NK-92 treated with Interleukin-12 subunit alpha and Interleukin-12 subunit beta, amount 100 ng/mL, for 24 hours (cell line): Measurements from ENCODE around the gene ALAD.
"Not testable (repeated sequence)": the region's sequence is repeated elsewhere in the genome, so short reads cannot be mapped to it uniquely, and the experiment has no call there.

Experiments used
- DNase-seq: peaks from one replicate; lab custom pipeline; 2025; lab: John Stamatoyannopoulos, UW

Gene ALAD

DNA sequence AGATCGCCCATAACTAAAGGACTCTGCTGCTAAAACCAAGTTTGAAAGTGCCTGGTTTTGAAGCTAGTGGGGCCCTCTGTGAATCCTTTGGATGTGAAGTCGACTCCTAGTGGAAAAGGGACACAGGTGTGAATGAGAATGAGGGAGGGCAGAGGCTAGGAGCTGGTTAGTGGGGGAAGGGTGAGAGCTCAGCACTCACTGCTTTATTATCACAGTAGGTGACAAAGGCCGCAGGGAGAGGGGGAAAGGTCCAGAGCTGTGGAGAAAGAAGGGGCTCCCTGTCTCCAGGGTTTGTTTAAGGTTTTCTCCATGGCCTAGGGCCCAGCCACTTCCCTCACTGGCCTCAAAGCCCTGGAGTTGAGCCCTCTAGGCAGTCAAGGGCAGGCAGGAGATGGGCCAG, 27.8 kb downstream of the ALAD start:
- no peak for DNase-seq

DNA sequence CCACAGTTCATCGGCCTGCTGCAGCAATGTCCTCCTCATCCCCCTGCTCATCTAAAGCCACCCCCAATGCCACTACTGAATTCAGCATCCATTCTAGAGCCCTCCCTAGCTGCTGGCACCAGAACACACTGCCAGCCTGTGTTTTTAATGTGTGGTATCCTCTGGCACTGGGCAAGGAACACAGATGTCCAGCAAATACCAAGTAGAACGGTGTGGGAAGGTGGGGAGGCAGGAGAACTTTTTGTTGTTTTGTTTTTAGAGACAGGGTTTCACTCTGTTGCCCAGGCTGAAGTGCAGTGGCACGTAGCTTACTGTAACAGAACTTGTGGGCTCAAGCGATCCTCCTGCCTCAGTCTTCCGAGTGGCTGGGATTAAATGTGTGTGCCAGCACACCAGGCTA, 29.0 kb downstream of the ALAD start:
- DNase-seq, result no peak

DNA sequence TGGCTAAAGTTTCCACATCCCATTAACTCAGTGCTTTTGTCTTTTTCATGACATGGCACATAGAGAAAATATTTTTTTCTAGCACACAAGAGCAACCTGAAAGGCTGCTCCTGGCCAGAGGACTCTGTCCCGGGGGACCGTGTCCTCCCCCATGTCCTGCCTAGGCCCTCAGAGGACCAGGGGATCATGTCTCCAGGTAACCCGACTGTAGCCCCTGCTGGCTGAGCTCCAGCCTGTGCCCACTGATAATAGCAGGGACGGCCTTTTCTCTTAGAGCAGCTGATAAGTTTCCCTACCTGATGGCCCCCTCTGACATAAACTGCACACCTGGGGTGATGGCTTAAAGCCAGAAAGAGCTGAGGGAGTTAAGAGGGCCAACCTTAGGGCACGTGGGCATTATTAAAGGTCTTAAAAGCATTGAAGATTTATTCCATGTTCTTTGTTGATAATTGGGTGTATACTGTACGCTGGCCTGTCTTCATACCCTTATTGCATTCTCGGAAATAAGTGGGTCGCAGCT, 30.2 kb downstream of the ALAD start:
- DNase-seq, result no peak

DNA sequence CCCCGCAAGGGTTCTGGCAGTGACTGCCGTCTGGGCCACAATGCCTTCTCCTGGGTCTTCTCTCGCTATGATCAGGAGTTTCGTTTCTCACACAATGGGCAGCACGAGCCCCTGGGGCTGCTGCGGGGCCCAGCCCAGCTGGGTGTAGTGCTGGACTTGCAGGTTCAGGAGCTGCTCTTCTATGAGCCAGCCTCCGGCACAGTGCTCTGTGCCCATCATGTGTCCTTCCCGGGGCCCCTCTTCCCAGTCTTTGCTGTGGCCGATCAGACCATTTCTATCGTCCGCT, 31.3 kb downstream of the ALAD start:
- DNase-seq, result no peak

DNA sequence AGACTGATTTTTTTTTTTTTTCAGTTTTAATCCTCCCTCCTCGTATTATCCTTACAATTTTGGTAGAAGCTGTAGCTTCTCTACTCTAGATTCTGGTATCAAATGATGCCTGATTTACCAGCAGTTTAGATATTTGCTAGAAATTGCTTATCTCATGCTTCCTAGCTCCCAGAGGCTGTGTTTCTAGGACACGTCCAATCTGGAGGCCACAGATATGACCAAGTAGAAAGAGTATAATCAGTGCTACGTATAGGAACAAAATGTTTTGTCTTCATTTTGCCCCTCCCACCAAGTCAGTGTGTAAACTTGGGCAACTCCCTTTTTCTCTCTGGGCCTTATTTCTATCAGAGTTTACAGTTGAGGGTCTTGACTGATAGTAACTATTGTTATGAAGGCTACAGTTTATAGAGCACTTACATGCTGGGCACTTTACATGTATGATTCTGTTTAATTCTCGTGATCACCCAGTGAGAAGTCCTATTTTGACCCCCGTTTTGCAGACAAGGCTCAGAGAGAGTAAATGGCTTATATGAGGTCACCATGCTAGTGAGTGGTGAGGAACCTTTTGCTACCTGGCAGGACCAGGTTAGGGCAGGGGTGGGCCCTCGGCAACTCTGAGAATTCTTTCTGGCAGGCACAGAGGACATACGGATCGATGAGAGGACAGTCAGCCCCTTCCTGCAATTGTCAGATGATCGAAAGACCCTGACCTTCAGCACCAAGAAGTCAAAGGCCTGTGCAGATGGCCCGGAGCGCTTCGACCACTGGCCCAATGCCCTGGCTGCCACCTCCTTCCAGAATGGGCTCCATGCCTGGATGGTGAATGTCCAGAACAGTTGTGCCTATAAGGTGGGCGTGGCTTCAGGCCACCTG, 31.9 kb downstream of the ALAD start:
- no peak for DNase-seq

DNA sequence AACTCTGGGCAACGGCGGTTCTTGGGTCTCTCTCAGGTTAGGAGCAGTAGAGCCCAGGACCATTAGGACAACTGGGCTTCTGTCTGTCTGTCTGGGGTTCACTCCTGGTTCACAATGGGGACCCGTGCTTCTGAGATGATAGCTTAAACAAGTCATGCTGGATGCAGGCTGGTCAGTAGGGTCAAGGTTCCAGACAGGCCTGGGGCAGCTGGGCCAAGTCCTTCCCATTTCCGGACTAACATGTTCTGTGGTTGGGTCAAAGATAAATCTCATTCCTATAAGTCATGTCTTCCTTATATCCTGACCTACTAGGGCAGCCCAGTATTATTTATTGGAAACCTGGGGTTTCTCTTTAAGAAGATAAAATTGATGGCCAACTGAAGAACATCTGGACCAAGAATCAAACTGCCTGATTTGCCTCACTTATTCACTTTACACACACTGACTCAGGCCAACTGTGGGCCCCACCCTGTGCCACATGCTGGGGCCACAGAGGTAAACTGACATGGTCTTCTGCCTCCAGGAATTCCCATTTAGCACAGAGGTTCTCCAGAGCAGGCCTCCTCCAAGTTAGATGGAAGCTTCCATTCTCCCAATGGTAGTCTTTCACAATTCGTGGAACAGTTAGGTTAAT, 32.6 kb downstream of the ALAD start:
- DNase-seq, result no peak

DNA sequence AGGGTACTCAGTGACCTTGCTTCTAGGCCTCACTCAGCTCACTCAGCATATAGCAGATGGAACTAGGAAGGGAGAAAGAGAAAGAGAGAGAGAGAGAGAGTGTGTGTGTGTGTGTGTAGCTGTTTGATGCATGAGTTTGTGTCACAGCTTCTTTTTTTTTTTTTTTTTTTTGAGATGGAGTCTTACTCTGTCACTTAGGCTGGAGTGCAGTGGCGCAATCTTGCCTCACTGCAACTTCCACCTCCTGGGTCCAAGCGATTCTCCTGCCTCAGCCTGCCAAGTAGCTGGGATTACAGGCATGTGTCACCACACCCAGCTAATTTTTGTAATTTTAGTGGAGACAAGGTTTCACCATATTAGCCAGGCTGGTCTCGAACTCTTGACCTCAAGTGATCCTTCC, 35.4 kb downstream of the ALAD start:
- not testable (repeated sequence) for DNase-seq

DNA sequence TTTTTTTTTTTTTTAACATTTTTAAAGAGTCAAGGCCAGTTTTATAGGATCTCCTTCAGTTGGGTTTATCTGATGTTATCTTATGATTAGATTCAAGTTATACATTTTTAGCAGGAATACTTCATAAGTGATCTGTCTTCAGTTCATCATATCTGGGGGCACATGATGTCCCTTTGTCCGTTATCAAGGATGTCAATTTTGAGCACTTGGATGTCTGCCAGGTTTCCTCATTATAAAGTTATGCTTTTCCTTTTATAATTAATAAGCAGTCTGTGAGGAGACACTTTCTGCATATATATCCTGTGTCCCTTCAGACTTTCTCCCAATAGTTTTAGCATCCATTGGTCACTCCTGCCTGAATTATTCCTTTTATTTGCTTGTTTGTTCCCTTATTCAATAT, 36.1 kb downstream of the ALAD start:
- no peak for DNase-seq

DNA sequence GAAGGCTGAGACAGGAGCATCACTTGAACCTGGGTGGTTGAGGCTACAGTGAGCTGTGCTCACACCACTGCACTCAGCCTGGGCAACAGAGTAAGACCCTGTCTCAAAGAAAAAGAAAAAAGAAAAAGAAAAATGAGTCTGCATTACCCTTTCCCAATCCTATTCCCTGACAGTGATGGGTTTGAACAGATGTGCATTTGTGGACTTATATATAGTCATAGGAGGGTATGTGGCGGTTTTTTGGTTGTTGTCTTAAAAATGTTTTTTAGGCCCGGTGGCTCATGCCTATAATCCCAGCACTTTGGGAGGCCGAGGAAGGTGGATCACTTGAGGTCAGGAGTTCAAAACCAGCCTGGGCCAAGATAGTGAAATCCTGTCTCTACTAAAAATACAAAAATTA, 37.7 kb downstream of the ALAD start:
- DNase-seq, result no peak

DNA sequence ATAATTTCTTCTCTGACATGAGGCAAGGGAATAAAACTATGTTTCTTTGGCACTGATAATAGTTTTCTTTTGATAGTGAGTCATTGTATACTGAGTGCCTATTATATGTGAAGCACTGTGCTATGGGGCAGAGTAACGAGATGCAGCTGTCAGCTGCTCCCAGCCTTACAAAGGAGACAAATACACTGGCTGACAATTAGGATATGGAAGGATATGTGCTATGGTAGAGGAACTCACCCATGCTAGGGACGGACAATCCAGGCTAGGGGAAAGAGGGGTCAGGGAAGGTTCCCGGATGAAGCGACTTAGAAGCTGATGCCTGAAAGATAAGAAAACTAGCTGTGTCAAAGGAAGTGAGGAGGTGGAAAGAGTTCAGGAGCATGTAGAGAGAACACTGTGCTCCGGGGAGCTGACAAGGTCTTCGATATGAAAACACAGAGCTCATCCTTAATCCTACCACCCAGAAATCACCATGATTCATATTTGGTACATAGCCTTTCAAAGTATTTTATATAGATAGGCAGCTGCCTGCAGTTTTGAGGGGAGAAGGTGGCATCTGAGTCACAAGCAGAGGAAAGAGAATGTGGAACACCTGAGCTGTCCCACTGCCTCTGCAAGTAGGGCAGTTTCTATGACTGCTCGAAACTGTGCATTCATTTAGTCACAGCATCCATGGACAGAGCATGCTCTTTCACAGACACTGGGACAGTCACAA, 39.6 kb downstream of the ALAD start:
- DNase-seq, result no peak

DNA sequence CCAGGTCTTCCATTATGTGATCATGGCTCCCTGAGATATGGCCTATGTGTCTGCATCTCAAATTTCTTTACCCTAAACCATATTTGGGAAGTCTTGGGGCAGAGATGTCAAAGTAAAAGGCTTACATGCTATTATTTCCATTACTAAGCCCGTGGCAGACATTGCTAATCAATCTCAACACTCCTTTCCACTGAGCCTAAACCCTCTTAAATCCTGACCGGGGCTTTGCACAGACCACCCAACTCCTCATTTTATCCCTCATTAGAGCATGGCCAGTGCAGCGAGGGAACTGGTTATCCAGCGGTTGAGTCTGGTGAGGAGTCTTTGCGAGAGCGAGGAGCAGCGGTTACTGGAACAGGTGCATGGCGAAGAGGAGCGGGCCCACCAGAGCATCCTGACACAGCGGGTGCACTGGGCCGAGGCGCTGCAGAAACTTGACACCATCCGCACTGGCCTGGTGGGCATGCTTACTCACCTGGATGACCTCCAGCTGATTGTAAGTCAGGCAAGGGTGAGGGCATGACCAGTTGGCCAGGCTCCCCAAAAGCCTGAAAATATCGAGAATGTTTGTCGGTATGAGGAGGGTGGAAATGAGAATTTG, 40.7 kb downstream of the ALAD start:
- no peak for DNase-seq

DNA sequence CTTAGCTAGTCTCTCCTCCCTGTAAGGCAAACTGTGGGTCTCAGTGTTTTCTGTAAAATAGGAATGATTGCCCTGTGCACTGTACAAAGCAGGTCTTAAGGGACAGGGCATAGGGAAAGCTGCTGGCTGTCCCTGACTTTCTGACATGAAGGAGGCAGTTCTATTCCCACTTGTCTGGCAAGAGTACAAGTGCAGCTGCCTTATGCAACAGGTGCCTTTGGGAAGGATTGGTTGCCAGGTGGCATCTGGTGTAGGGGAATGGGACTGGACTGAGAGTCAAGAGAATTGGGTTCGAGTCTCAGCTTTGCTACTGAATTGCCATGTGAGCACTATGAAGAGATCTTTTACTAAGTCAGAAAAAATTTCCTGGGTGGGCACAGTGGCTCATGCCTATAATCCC, 41.7 kb downstream of the ALAD start:
- no peak for DNase-seq

DNA sequence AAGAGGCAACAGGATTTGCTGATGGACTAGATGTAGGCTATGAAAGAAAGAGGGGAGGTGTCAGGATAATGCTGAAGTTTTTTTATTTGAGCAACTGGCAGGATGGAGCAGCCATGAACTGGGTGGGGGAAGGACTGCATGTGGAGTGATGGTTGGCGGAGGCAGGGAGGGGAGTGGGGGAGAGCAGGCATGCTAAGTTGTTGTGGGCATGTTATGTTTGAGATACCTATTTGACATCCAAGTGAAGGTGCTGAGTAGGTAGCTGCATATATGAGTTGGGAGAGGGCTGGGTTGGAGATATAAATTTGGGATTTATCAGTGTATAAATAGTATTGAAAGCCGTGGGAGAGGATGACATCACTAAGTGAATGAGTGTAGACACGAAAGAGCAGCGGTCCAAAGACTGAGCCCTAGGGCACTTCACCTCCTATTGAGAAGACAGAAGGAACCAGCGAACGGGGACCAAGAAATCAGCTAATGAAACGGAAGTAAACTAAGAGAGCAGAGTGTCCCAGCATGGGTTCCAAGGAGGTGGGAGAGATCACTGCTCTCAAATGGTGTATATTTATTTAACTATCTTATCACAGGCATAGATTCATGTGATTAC, 44.3 kb downstream of the ALAD start:
- DNase-seq, result no peak

DNA sequence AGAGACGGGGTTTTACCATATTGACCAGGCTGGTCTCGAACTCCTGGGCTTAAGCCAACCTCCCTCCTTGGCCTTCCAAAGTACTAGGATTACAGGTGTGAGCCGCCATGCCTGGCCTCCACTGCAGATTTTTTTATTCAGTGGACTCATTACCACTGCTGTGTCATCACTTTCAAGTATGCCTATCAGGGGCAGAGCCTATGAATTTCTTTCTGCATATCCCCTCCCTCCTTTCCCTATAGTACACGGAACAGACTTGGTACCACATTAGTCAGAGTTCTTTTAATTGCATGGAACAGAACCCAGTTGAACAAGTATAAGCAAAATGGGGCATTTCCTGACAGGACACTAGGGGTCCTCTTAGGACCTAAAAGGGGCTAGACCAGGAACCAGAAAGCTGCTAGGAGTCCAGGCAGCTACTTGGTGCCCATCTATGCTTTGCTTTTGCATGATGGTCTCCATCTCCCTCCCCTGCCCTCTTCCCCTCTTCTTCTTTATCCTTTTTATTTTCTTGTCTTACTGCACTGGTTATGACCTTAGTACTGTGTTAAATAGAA, 46.0 kb downstream of the ALAD start:
- no peak for DNase-seq

DNA sequence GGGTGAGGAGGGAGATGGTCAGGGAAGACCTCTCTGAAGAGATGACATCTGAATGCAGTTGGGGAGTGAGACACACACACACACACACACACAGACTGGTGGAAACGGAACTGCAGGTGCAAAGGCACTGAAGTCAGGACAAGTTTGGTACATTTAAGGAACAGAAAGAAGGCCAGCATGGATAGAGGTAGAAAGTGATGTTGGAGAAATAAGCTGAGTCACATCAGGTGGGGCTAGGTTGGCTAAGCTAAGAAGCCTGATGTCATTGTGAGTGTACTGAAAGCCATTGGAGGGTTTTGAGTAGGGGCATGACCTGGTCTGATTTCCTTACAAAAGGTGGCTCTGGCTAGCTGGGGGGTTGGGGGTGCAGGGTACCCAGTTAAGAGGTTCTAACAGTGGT, 48.7 kb downstream of the ALAD start:
- DNase-seq, result no peak

DNA sequence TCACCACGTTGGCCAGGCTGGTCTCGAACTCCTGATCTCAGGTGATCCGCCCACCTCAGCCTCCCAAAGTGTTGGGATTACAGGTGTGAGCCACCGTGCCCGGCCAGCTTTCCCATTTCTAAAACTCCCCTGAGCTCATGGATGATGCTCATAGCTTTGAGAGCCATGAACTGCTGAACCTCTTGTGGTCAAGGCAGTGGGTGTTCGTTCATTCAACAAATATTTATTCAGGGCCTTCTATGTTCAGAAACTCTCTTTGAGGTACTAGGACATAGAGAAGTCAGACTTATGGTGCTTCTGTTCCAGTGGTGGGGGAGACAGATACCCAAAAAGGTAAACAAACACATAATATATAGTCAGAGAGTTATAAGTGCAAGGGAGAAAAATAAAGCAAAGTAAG, 49.1 kb downstream of the ALAD start:
- no peak for DNase-seq

DNA sequence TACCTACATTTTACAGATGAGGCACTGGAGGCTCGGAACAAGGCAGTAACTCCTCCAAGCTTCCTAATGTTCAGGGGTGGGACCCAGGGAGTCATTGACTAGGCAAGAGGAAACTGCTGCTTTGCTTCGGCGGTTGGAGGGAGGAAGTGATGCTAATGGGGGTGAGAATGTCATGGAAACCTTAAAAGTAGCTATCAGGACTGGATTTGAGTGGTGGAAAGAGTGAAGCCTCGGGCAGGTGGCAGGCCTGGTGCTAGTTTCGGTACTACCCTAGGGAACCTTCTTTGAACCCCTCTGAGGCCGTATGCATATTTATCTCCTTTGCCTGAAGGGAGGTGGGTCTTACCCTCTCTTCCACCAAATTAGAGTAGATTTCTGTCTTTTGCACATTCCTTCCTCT, 50.1 kb downstream of the ALAD start:
- DNase-seq, result no peak

DNA sequence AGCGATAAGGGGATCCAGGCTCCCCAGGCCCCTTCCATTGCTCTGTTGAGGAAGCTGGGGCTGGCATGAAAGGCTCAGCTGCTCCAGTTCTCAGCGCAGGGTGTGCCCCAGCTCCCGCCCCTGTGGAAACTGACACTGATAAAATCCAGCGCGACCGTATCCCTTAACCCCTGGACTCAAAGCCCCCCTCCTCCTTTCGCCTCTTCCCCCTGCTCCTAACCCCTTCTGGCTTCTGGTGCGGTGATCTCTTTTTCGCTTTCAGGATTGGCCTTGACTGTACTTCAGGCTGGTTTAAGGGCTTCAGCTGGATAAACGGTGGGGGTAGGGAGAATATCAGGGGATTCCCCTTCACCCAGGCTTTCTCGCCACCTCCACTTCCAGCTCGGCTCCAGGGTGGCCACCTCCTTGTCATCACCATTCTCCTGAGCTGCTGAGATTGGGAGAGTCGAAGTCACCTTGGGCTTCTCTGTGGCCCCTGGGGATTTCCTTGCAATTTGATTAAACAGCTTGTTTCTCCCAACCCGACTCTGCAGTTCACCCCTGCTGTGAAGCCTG, 50.9 kb downstream of the ALAD start:
- no peak for DNase-seq

DNA sequence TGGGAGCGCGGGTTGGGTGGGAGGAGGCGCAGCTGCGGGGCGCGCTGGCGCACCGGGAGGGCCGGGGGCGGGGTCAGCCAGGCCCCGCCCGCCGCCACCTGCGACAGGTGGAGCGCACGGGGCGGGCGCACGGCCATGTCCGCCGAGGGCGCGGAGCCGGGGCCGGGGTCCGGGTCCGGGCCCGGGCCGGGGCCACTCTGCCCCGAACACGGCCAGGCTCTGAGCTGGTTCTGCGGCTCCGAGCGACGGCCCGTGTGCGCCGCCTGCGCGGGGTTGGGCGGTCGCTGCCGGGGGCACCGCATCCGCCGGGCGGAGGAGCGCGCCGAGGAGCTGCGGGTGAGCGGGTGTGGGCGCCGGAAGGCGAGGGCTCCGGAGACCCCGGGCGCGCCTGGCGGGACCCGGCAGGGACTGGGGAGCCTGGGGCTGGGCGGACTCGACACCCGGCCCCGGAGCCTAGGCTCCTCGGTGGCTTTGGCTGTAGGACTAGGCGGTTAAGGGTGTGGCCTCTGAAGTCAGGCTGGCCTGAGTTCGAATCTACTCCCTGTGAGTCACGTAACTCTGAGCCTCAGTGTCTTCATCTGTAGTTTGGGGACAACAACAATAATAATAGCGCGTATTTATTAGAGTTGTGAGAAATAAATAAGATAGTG, 51.5 kb downstream of the ALAD start, which contains the start of gene BSPRY:
Gene BSPRY (plus strand): TSS at position 97 of the 650 bp plus-strand sequence. CDS start 39 bp downstream, at position 136.
- DNase-seq, result no peak

DNA sequence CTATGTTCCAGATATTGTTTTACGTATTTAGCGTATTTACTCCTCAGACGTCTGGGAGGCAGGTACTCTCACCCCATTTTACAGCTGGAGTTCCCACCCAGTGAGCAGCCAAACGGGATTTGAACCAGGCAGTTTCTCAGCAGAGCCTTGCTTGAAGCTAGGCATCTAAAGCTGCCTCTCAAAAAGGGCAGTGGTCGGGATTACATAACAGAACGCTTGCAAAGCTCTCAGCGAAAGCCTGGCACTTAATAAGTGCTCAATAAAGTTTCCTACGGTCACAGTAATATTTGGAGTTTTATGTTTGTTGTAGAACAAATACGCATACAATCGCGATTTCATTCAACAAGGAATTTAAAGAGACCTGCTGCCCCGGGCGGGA, 52.0 kb downstream of the ALAD start:
- DNase-seq, result no peak

DNA sequence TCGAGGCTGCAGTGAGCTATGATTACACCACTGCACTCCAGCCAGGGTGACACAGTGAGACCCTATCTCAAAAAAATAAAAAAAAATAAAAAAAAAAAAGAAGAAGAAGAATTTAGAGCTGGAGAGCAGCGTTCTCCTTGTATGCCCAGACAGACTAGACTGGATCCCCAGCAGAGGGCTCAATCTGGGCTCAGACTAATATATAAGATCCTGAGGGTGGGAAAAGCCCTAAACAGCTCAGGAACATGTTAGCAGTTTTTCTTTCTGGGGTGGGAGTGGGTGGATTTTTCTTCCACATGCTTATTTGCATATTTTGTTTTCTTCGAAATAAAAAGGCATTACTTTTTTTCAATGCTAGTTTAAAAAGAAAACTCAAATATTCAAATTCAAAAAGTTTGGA, 52.6 kb downstream of the ALAD start:
- no peak for DNase-seq
